ENCODE data around the gene COMMD9.

Gene COMMD9

DNA sequence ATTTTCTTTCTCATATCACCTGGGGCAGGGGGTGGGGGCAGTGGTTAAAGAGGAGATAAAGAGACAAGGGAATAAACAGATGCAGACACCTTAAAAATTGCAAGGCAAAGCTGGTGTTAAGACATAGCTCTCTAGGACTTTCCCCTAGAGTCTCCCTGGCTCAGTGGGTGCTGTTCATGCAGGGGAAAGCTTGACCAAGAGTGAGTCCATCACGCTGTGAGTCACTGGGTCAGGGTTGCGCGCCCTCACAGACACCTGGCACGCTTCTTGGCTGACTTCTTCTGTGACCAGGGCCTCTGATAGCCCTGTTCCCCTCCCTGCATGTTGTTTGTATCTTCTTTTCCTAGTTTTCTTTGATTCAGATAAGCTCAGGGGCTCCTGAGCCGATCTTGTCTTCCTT lies 31.9 kb downstream of the COMMD9 start:
- DNase-seq (ENCODE audit: low spot score): no peak

DNA sequence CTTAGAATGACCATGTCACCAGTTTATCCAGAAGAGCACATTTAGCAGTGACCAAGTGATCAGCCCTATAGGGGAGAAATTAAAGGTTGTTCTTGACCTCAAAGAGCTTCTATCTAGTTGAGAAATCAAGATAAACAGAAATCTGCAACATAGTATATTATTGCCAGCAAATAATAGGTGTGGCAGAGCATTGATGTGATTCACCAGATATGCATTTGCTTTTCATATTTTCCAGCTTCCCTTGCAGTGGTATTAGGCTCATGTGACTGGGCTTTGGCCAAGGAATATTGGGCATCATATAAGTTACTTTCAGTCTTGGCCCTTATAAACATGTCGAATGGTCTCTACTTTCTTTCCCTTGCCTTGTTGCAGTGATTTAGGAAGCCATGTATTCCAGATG lies 34.5 kb downstream of the COMMD9 start:
- DNase-seq (ENCODE audit: low spot score): peak; percentile 18

DNA sequence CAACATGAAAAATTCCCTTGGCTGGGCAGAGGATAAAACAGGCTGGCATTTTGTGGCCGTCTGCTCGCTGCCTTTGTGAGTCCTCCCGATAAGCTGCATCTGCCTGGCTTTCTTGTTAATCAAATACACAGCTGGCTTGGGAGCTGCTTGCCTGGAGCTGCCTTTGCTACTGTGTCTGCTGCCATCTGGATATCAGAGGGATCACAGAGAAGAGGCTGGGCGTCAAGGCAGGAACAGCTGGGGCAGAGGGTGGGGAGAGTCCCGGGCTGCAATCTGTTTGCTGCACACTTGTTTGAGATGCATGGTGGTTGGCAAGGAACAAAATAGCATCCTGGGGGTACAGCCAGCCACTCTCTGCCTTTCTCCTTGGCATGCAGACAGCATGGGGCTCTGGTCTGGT lies 36.0 kb downstream of the COMMD9 start:
- DNase-seq (ENCODE audit: low spot score): no peak

DNA sequence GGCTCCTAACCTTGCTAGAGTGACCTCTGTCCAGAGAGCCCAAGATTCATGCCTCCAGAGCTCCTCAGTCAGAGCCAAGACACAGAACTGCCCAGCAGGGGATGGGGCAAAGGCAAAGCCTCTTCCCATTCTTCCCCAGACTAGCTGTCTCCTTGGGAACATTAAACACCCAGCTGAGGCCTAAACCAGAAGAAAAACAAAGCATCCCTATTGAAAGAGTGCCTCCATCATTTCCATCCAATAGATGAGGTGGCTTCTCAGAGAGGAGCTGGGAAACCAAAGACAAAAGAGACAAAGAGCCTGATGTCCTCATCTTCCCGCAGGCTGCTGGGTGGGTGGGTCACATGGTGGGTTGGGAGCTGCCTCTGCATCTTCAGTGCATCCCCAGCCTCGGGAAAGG lies 37.4 kb downstream of the COMMD9 start:
- DNase-seq (ENCODE audit: low spot score): no peak

DNA sequence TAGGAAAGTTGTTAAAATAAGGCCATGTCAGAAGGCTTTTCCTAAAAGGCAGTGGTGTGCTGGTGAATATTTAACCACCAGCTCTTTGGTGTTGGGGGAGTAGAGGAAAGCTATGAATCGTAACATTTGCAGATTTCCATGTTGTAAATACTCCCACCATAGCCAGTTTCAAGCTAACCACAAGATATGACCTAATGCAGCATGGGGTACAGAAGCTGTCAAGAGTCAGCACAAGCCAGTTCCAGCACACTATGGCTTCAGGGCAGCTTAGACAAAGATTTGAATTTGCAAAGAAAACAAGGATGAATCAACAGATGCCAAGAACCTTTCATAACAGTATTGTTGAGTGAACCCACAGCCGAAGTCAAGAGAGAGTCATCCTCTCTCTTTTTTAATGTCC lies 40.0 kb downstream of the COMMD9 start:
- DNase-seq (ENCODE audit: low spot score): no peak

DNA sequence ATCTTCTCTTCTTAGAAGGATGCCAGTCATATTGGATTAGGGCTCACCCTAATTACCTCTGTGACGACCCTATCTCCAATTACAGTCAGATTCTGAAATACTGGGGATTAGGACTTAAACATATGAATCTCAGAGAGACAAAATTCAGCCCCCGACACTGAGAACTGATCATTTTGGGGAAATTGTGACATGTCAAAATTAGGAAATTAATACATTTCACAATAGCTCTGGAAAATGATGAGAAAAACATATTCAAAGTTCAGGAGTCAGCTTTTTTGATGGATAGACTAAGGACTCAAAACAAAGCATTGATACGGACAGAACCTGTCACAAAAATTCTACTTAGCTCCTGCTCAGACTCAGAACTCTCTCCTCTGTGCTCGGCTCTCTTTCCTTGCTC lies 40.8 kb downstream of the COMMD9 start:
- no peak for DNase-seq (ENCODE audit: low spot score)

DNA sequence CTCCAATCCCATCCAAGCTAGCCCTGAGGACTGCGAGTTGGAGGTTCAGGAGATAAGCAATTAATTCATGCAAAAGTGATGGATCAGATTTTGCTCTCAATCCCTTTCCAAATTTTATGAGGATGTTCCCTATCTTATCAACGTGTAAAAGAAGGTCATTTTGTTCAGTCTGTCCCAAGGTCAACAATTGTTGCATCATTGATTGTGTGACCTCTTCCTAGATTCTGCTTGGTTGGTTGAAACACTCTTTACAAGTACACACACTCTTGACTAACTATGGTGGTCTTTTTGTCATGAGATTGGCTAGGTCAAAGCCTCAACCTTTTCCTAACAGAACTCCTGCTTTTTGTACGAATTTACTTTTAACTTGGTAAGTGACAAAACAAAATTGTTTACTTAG lies 41.7 kb downstream of the COMMD9 start:
- DNase-seq (ENCODE audit: low spot score): no peak

DNA sequence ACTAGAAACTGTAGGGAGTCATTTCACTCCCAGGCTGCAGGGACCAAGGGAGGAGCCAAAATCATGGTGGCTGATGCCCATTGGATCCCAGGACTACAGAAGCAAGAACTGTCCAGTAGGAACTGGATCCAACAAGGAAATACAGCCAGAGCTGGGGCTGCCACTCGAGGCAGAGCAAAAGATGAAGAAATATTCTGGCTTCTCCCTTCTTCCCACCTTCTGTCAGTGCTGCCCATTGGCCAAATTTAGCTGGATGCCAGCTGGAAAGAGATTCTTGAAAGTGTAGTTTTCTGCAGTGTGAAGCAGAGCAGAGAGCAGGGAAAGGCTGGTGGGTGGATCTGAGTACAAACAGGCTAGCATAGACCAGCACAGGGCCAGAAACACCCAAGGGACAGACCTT lies 45.6 kb downstream of the COMMD9 start:
- DNase-seq (ENCODE audit: low spot score): no peak

DNA sequence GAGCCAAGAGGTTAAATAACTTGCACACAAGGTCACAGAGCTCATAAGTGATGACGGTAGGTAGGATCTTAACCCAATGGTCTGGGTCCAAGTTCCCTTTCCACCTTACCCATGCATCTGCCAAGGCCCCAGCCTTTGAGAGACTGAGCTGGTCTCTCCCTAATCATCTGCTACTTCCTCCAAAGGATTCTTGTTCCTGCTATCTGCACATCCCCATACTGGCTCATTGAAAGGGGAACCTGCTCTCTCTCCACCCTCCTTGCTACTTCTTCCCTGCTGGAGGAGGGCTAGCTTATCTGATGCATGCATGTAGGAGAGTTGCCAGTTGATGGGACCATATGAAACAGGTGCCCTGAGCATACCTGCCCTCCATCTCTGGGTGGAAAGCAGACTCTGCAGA lies 47.7 kb downstream of the COMMD9 start:
- DNase-seq (ENCODE audit: low spot score): no peak

DNA sequence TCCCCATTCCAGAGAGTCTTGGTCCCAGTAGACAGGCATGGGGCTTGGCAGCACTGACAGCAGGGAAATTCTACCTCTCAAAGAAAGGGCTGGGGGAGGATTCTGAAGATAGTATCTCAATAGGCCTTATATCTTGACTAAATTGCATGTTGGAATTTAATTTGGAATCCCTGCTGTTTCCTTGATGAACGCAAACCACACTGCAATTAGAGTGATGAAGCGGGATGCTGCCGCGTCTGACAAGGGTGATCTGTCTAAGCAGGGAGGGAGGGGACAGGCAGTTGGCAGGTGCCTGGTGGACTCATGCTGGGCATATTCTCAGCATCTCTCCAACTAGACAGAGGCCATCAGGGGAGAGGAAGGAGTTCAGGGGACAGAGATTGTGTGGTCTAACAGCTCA lies 48.4 kb downstream of the COMMD9 start:
- no peak for DNase-seq (ENCODE audit: low spot score)

DNA sequence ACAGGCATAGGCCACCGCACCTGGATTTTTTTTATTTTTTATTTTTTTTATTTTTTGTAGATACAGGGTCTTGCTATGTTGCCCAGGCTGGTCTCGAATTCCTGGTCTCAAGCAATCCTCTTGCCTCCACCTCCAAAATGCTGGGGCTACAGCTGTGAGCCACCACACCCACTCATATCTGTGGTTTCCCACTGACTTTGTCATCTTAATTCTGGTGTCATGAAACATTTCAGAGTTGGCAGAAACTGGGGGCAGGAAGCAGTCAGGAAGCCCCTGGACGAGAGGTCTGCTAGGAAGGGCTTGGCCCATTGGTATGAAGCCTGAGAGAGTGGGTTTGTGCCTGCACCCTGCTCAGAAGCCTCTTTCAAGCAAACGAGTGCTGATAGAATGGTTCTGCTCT lies 49.1 kb downstream of the COMMD9 start:
- no peak for DNase-seq (ENCODE audit: low spot score)

DNA sequence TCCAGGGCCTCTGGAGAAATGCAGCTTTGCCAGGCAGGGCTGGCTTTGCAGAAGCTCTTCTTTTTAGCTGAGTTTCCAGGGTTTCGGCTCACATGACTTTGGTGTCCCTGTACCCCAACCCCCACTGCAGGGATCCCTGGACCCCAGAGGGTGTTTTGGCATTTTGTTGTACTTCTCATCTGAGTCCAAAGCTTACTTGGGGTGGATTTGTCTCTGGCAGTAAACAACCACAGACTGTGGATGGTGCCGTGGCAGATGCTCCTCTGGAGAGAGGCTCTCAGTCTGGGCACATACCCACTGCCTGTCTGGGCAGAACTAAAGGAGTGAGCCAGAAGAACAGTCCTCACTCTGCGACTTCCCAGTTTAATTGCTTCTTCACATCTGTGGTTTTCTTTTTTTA lies 49.6 kb downstream of the COMMD9 start:
- DNase-seq (ENCODE audit: low spot score): no peak

DNA sequence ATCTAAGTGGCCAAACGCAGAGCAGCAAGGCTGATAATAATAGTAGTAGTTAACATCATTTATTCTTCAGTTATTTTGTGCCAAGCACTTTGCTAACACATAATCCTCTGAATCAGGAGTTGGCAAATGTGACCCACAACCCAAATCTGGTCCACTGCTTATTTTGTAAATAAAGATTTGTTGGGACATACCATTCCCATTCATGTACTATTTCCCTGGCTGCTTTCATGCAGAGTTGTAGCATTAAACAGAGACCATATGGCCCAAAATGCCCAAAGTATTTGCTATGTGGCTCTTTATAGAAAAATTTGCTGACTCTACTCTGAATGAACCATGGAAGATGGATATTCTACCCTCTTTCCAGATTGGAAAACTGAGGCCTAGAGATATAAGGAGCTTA lies 50.3 kb downstream of the COMMD9 start:
- DNase-seq (ENCODE audit: low spot score): no peak

DNA sequence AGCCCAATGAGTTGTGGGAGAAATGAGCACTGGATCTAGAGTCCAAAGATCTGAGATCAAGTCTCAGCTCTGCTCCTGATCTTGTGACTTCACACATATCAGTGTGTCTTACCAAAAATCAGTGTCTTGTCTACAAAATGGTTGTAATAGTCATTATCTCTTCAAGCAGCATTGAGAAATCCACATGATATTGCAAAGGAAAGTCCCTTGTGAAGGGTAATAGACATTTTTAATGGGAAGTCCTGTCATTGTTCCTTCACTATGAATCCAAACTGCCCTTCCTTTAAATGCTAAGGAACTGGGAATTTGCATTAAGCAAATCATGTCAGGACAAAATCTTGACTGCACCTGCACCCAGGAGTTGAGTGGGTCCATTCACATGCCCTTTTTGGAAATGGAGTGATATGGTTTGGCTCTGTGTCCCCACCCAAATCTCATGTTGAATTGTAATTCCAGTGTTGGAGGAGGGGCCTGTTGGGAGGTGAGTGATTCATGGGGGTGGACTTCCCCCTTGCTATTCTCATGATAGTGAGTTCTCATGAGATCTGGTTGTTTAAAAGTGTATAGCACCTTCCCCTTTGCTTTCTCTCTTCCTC lies 51.1 kb downstream of the COMMD9 start:
- DNase-seq (ENCODE audit: low spot score): no peak

DNA sequence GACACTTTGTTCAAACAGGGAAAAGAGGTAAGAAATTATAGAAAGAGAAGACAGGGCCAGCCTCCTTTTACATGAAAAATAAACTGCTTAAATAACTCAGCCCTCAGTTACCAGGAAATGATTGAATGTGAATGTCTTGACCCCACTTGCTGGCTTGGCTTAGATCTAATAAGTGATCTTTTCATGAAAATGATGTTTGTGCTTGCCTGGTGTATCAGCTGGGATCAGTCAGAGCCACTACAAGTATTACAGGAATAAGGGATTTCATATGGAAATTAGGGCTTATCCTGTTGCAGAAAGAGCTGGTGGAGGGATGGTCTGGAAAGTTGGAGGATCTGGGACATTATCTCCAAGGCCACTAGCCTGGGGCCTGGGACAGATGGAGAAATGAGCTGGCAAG lies 51.8 kb downstream of the COMMD9 start:
- DNase-seq (ENCODE audit: low spot score): no peak

DNA sequence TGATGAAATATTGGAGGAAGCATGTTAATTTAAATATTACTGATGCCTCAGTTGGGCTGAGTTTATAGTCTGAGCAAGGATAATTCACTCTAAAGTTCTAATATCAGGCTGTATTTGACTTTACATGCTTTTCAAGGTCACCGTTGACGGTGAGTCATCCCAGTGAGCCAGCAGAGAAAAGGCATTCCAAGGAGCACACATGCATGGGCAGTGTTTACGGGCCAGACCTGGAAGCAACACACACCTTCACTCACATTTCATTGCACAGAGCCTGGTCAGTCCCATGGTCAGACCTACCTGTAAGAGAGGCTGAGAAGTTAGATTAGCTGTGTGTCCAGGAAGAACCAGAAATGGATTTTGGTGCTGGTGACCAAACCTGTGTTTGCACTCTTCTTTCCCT lies 53.5 kb downstream of the COMMD9 start:
- DNase-seq (ENCODE audit: low spot score): no peak

DNA sequence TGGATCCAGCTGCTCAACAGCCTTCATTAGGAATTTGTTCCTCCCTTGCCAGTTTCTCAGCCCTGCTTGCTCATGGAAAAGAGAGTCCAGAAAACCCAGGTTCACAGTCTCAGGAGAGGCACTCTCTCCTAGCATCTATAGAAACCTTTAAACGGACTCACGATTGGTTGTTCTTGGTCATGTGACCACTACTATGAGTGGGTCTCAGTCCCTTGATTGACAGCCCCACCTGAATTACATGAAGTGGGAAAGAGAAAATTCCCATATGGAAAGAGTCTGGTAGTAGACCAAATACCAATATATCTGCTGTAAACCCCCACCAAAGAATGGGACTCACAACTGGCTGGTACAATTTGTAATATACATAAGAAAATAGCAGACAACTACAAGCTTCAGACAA lies 54.4 kb downstream of the COMMD9 start:
- no peak for DNase-seq (ENCODE audit: low spot score)

DNA sequence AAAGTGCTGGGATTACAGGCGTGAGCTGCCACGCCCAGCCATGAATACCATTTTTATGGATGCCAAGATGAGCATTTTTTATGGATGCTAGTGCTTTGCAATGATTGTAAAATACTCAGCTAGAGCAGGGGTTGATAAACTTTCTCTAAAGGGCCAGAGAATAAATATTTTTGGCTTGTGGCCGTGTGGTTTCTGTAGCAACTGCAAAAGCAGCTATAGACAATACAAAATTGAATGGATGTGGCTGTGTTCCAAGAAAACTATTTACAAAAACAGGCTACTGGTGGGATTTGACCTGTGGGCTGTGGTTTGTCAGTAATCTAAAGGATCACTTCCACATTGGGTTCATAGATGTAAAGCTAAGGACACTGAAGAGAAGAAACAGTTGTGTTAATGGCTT lies 56.0 kb downstream of the COMMD9 start:
- DNase-seq (ENCODE audit: low spot score): no peak

DNA sequence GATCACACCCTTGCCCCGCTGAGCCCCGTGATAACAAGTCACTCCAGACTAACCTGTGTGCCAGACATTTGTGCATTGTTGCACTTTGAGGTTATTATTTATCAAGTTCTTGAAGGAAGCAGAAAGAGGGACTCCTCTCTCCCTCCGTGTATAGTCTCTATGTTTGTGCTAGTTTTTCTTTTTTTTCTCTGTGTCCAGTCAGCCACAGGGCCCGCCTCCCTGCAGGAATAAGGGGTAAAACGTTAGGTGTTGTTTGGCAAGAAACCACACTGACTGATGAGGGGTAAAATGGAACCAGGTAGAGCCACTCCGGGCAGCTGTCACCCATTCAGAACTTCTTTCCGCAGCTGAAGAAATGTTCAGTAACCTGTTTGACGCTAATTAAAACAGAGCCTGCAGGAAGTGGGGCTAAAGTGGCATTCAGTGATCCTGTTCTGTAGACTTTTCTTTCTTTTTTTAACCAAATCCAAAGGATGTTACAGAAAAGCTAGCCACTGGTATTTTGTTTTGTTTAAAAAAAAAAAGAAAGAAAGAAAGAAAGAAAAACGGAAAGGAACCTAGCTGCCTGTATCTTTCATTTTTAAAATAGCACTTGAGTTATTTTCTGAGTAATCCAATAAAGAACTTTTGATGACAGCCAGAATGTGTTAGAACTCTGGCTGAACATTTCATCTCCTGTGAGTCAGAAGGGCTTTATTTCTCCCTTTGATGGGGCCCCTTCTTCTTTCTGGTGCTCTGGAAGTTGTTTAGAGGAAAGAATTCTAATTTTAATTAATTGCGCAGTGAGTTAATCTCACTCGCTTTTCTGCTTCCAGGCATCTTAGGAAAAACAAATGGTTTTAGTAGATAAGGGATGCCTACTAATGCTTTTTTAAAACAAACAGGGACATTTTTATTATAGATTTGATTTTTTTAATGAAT lies 58.2 kb downstream of the COMMD9 start:
- DNase-seq (ENCODE audit: low spot score): no peak

DNA sequence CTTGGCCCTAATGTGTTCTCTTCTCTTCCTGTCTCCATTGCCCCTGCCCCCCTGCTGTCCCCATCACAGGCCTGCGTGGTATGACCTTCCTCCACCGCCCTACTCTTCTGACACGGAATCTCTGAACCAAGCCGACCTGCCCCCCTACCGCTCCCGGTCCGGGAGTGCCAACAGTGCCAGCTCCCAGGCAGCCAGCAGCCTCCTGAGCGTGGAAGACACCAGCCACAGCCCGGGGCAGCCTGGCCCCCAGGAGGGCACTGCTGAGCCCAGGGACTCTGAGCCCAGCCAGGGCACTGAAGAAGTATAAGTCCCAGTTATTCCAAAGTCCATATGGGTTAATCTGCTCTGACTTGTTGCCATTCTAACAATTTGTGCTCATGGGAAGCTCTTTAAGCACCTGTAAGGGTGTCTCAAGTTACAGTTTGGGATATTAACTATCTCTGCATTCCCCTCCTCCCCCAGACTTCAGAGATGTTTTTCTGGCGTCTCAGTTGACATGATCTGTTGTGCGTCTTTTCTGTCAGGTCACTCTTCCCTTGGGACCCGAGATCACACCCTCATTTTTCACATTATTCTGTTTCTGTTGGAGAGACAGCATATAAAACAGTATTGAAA lies 60.0 kb downstream of the COMMD9 start:
- DNase-seq (ENCODE audit: low spot score): no peak

DNA sequence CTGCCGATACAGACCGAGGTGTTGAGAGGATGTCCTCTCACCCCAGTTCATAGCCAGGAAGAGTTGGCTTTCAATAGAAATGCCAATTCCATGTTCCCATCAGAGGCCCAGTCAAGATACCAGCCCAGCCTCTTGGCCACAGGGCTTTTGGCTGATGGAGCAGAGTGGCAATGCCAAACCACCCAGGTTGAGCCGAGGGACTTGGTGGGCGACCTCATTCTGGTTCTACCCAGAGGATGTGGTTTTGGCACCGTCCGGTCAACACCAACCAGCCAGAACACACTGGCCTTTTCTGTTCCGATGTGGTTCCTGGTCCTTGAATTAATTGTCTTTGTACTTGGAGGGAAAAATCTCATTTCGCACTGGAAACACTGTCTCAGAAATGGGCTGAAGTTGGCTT lies 60.5 kb downstream of the COMMD9 start:
- DNase-seq (ENCODE audit: low spot score): no peak

DNA sequence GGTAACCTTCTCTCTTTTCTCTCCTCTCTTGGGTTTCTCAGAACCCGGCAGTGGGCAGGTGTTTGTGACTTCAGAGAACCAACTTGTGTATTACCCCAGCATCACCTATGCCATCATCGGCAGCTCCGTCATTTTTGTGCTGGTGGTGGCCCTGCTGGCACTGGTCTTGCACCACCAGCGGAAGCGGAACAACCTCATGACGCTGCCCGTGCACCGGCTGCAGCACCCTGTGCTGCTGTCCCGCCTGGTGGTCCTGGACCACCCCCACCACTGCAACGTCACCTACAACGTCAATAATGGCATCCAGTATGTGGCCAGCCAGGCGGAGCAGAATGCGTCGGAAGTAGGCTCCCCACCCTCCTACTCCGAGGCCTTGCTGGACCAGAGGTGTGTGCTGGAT lies 62.2 kb downstream of the COMMD9 start:
- no peak for DNase-seq (ENCODE audit: low spot score)

DNA sequence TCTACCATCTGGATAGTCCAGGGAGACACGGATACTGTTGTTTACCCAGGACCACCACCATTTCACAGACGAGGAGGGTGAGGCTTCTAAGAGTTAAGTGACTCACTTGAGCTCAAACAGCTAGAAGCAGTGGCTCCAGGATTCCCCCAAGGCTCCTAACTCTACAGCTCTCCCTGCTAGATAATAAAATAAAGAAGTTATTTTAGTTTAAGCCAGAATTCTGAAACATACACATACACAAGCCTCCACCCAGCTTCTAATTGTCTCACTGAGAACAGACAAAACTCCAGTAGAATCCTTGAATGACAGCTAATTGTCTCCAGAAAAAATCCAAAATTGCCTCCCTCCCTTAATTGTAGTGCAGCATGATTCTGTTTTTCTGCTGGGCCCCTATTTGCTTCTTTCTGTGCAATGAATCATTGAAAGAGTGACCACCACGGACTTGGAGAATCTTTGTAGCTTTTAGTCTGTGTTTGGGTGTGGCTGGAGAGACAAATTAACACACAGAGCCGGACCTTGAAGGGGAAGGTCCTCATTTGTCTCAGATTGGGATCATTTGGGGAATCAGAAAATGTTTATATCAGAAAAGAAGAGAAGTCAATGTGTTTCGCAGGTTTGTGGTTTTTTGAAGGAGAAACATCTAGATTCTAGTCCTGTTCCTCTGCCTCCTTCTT lies 64.9 kb downstream of the COMMD9 start:
- no peak for DNase-seq (ENCODE audit: low spot score)
